ENCODE results near the gene PUS10.

DNA sequence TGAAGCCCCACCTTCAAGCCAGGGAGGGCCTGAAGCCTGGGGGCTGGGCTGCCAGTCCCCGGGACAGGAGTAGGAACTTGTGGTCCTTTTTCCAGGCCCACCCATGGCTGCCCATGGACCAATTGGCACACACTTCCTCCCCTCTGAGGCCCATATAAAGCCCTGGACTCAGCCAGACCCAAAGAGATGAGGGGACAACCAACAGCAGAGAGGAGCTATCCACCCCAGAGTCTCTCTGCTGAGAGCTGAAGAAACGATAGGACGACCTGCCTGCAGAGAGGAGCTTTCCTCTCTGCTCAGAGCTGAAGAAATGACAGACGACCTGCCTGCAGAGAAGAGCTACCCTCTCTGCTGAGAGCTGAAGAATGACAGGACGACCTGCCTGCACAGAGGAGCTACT, 44.4 kb downstream of the PUS10 start:
- TF ChIP-seq POLR2AphosphoS5 (IDR thresholded peaks at IDR 0.05; ENCODE audit: low read depth) (no peak), SPI1 (IDR thresholded peaks at IDR 0.05; ENCODE audit: borderline replicate concordance, low read depth) (no peak), GABPA (IDR thresholded peaks at IDR 0.05; ENCODE audit: low read depth) (no peak)
- TF ChIP-seq, protein P1, sequence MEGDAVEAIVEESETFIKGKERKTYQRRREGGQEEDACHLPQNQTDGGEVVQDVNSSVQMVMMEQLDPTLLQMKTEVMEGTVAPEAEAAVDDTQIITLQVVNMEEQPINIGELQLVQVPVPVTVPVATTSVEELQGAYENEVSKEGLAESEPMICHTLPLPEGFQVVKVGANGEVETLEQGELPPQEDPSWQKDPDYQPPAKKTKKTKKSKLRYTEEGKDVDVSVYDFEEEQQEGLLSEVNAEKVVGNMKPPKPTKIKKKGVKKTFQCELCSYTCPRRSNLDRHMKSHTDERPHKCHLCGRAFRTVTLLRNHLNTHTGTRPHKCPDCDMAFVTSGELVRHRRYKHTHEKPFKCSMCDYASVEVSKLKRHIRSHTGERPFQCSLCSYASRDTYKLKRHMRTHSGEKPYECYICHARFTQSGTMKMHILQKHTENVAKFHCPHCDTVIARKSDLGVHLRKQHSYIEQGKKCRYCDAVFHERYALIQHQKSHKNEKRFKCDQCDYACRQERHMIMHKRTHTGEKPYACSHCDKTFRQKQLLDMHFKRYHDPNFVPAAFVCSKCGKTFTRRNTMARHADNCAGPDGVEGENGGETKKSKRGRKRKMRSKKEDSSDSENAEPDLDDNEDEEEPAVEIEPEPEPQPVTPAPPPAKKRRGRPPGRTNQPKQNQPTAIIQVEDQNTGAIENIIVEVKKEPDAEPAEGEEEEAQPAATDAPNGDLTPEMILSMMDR (IDR thresholded peaks at IDR 0.05; ENCODE audit: insufficient read depth, low read length) = no peak
- TF ChIP-seq, protein P2, sequence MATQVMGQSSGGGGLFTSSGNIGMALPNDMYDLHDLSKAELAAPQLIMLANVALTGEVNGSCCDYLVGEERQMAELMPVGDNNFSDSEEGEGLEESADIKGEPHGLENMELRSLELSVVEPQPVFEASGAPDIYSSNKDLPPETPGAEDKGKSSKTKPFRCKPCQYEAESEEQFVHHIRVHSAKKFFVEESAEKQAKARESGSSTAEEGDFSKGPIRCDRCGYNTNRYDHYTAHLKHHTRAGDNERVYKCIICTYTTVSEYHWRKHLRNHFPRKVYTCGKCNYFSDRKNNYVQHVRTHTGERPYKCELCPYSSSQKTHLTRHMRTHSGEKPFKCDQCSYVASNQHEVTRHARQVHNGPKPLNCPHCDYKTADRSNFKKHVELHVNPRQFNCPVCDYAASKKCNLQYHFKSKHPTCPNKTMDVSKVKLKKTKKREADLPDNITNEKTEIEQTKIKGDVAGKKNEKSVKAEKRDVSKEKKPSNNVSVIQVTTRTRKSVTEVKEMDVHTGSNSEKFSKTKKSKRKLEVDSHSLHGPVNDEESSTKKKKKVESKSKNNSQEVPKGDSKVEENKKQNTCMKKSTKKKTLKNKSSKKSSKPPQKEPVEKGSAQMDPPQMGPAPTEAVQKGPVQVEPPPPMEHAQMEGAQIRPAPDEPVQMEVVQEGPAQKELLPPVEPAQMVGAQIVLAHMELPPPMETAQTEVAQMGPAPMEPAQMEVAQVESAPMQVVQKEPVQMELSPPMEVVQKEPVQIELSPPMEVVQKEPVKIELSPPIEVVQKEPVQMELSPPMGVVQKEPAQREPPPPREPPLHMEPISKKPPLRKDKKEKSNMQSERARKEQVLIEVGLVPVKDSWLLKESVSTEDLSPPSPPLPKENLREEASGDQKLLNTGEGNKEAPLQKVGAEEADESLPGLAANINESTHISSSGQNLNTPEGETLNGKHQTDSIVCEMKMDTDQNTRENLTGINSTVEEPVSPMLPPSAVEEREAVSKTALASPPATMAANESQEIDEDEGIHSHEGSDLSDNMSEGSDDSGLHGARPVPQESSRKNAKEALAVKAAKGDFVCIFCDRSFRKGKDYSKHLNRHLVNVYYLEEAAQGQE (IDR thresholded peaks at IDR 0.05; ENCODE audit: insufficient replicate concordance, low read depth) = no peak

Data from HL-60 (cell line).